ENCODE data around the gene SASH1.

The SASH1 gene

DNA sequence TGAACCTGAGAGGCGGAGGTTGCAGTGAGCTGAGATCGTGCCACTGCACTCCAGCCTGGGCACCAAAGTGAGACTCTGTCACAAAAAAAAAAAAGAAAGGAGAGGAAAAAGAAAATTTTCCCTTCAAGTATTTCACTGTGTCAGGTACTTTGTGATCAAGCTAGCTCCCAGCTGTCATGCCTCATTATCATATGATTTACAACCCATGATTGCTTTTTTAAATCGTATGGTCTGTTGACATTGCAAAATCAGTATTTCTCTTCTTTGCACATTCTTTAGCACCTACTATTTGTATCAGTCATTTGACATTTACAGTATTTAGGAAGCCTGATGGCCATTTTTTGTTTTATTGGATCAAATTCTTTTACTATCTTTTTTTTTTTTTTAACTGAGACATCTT lies 22.4 kb downstream of the SASH1 start:
- H3K4ac ChIP-seq (ENCODE audit: low read length) = no peak overlapping the region
- no peak overlapping the region for H3K4me2 ChIP-seq (ENCODE audit: insufficient read depth, low read length, poor library complexity, severe bottlenecking)
- no peak overlapping the region for H2BK15ac ChIP-seq (ENCODE audit: low read length)
- H3K4me1 ChIP-seq (ENCODE audit: control insufficient read depth in 2 of 2, insufficient read depth in 1 of 2, low read depth in 1 of 2, low read length in 2 of 2) = peaks cover 6 to 9% of the 10 kb centered on the region in 2 donors
- no peak overlapping the region for H4K8ac ChIP-seq (ENCODE audit: low read depth, low read length)
- no peak overlapping the region for H2AFZ ChIP-seq (ENCODE audit: low read length)
- no peak overlapping the region for H3K4me3 ChIP-seq (ENCODE audit: low read length in 2 of 2)
- H3K9ac ChIP-seq (ENCODE audit: low read depth, low read length, poor library complexity) = no peak overlapping the region
- H2BK5ac ChIP-seq (ENCODE audit: low read length) = no peak overlapping the region
- no peaks in the 10 kb centered on the region for H3K27me3 ChIP-seq (ENCODE audit: control insufficient read depth in 3 of 3, insufficient read depth in 3 of 3, low read depth in 1 of 3, low read length in 3 of 3)
- no peak overlapping the region for H3K27ac ChIP-seq (replicated peaks; ENCODE audit: low read length)
- H3K18ac ChIP-seq (ENCODE audit: low read length) = no peak overlapping the region
- no peak overlapping the region for H2AK5ac ChIP-seq (ENCODE audit: low read depth, low read length)
- H2BK120ac ChIP-seq (ENCODE audit: low read depth, low read length) = no peak overlapping the region
- no CpG with 5 or more reads among the region's 3 CpGs for WGBS, 2 donors (ENCODE audit: extremely low coverage in 2 of 2, insufficient read length in 2 of 2, insufficient replicate concordance in 1 of 2)
- H3K23ac ChIP-seq (ENCODE audit: low read depth, low read length, poor library complexity) = no peak overlapping the region
- no peaks in the 10 kb centered on the region for H3K79me1 ChIP-seq (ENCODE audit: low read depth, low read length)
- H3K14ac ChIP-seq (ENCODE audit: low read length) = no peak overlapping the region
- H3K9me3 ChIP-seq (replicated peaks in 1 of 2; ENCODE audit: control insufficient read depth in 2 of 2, insufficient read depth in 1 of 2, low read depth in 1 of 2, low read length in 2 of 2) = peaks cover 0 to 3% of the 10 kb centered on the region in 2 donors
- no peak overlapping the region for H4K91ac ChIP-seq (ENCODE audit: low read depth, low read length, poor library complexity)
- H2BK12ac ChIP-seq (ENCODE audit: low read length) = no peak overlapping the region
- DNase-seq (ENCODE audit: low spot score) = no peak
- no peaks in the 10 kb centered on the region for H3K36me3 ChIP-seq (replicated peaks in 1 of 2; ENCODE audit: control insufficient read depth in 2 of 2, insufficient read depth in 2 of 2, low read length in 2 of 2)

DNA sequence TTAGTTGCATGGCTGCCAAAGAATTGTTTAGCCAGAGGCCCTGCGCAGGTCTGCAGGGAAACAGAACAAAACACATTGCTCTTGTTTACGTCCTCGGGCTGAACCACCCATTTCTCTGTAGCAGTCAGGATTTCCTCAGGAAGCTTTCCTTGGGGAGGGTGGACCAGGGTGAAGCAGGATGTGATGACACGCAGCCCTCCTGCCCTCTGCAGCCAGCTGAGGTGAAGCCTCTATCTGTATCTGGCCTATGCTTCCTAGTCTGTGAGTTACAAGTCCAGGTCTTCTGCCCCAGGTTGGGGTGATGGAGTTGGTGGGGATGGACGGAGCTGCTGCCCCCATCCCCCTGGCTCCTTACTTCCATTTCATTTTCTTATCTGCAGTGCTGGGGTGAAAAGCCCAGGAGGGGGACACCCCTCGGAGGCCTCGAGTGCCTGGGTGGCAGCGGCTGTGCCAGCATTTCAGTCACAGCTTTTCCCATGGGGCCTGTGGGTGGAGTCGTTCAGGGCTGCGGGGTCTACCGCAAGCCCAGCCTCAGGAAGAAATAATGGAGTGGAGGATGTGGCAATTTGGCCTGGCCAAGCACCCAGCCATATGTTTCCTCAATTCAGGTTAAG lies 24.9 kb downstream of the SASH1 start:
- no peak for DNase-seq (ENCODE audit: low spot score)
- no peak overlapping the region for H3K4ac ChIP-seq (ENCODE audit: low read length)
- no peak overlapping the region for H2BK120ac ChIP-seq (ENCODE audit: low read depth, low read length)
- no peak overlapping the region for H2BK15ac ChIP-seq (ENCODE audit: low read length)
- H3K23ac ChIP-seq (ENCODE audit: low read depth, low read length, poor library complexity) = no peak overlapping the region
- H4K91ac ChIP-seq (ENCODE audit: low read depth, low read length, poor library complexity) = no peak overlapping the region
- no peak overlapping the region for H2BK12ac ChIP-seq (ENCODE audit: low read length)
- H3K79me1 ChIP-seq (ENCODE audit: low read depth, low read length) = no peaks in the 10 kb centered on the region
- H4K8ac ChIP-seq (ENCODE audit: low read depth, low read length) = no peak overlapping the region
- peaks cover 3% of the 10 kb centered on the region in 2 donors for H3K4me1 ChIP-seq (ENCODE audit: control insufficient read depth in 2 of 2, insufficient read depth in 1 of 2, low read depth in 1 of 2, low read length in 2 of 2)
- peak overlapping the region; percentile 21 for H3K18ac ChIP-seq (ENCODE audit: low read length)
- H2AK5ac ChIP-seq (ENCODE audit: low read depth, low read length) = peak overlapping the region; percentile 42
- no peaks in the 10 kb centered on the region for H3K36me3 ChIP-seq (replicated peaks in 1 of 2; ENCODE audit: control insufficient read depth in 2 of 2, insufficient read depth in 2 of 2, low read length in 2 of 2)
- no peak overlapping the region for H2AFZ ChIP-seq (ENCODE audit: low read length)
- H3K4me2 ChIP-seq (ENCODE audit: insufficient read depth, low read length, poor library complexity, severe bottlenecking) = no peak overlapping the region
- peaks cover 0 to 3% of the 10 kb centered on the region in 2 donors for H3K9me3 ChIP-seq (replicated peaks in 1 of 2; ENCODE audit: control insufficient read depth in 2 of 2, insufficient read depth in 1 of 2, low read depth in 1 of 2, low read length in 2 of 2)
- H2BK5ac ChIP-seq (ENCODE audit: low read length) = no peak overlapping the region
- no peak overlapping the region for H3K27ac ChIP-seq (replicated peaks; ENCODE audit: low read length)
- no peak overlapping the region for H3K14ac ChIP-seq (ENCODE audit: low read length)
- no peak overlapping the region for H3K4me3 ChIP-seq (ENCODE audit: low read length in 2 of 2)
- H3K27me3 ChIP-seq (ENCODE audit: control insufficient read depth in 3 of 3, insufficient read depth in 3 of 3, low read depth in 1 of 3, low read length in 3 of 3) = no peaks in the 10 kb centered on the region
- no CpG with 5 or more reads among the region's 11 CpGs for WGBS, 2 donors (ENCODE audit: extremely low coverage in 2 of 2, insufficient read length in 2 of 2, insufficient replicate concordance in 1 of 2)
- no peak overlapping the region for H3K9ac ChIP-seq (ENCODE audit: low read depth, low read length, poor library complexity)

DNA sequence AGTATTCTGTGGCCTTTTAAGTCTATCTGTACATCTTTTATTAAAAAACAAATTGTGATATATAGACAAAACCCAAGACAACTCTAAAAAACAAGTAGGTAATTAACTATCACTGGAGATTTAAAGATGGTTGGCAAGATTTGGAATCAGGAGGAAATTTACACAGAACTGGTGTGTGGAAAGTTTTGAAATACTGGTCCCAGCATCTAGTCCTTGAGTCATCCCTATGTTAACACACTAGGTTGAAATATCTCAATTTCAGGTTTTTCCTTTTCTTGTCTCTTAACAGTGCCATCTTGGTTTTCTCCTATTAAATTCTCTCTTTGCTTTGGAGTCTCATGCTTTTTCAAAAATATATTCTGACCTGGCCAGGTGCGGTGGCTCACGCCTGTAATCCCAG lies 27.5 kb downstream of the SASH1 start:
- H2BK15ac ChIP-seq (ENCODE audit: low read length) = no peak overlapping the region
- no peak overlapping the region for H3K27ac ChIP-seq (replicated peaks; ENCODE audit: low read length)
- no peak overlapping the region for H2BK120ac ChIP-seq (ENCODE audit: low read depth, low read length)
- peaks cover 3% of the 10 kb centered on the region in 2 donors for H3K4me1 ChIP-seq (ENCODE audit: control insufficient read depth in 2 of 2, insufficient read depth in 1 of 2, low read depth in 1 of 2, low read length in 2 of 2)
- no peaks in the 10 kb centered on the region for H3K79me1 ChIP-seq (ENCODE audit: low read depth, low read length)
- H3K27me3 ChIP-seq (ENCODE audit: control insufficient read depth in 3 of 3, insufficient read depth in 3 of 3, low read depth in 1 of 3, low read length in 3 of 3) = no peaks in the 10 kb centered on the region
- no peaks in the 10 kb centered on the region for H3K36me3 ChIP-seq (replicated peaks in 1 of 2; ENCODE audit: control insufficient read depth in 2 of 2, insufficient read depth in 2 of 2, low read length in 2 of 2)
- H4K91ac ChIP-seq (ENCODE audit: low read depth, low read length, poor library complexity) = no peak overlapping the region
- WGBS, 2 donors (ENCODE audit: extremely low coverage in 2 of 2, insufficient read length in 2 of 2, insufficient replicate concordance in 1 of 2) = no CpG with 5 or more reads among the region's 2 CpGs
- no peak overlapping the region for H3K23ac ChIP-seq (ENCODE audit: low read depth, low read length, poor library complexity)
- no peak overlapping the region for H3K4me2 ChIP-seq (ENCODE audit: insufficient read depth, low read length, poor library complexity, severe bottlenecking)
- H3K18ac ChIP-seq (ENCODE audit: low read length) = no peak overlapping the region
- H2BK12ac ChIP-seq (ENCODE audit: low read length) = no peak overlapping the region
- H2AFZ ChIP-seq (ENCODE audit: low read length) = no peak overlapping the region
- H3K9me3 ChIP-seq (replicated peaks in 1 of 2; ENCODE audit: control insufficient read depth in 2 of 2, insufficient read depth in 1 of 2, low read depth in 1 of 2, low read length in 2 of 2) = no peaks in the 10 kb centered on the region
- H3K4ac ChIP-seq (ENCODE audit: low read length) = no peak overlapping the region
- no peak overlapping the region for H2BK5ac ChIP-seq (ENCODE audit: low read length)
- H2AK5ac ChIP-seq (ENCODE audit: low read depth, low read length) = no peak overlapping the region
- no peak overlapping the region for H4K8ac ChIP-seq (ENCODE audit: low read depth, low read length)
- no peak for DNase-seq (ENCODE audit: low spot score)
- H3K14ac ChIP-seq (ENCODE audit: low read length) = no peak overlapping the region
- no peak overlapping the region for H3K9ac ChIP-seq (ENCODE audit: low read depth, low read length, poor library complexity)
- H3K4me3 ChIP-seq (ENCODE audit: low read length in 2 of 2) = no peak overlapping the region

DNA sequence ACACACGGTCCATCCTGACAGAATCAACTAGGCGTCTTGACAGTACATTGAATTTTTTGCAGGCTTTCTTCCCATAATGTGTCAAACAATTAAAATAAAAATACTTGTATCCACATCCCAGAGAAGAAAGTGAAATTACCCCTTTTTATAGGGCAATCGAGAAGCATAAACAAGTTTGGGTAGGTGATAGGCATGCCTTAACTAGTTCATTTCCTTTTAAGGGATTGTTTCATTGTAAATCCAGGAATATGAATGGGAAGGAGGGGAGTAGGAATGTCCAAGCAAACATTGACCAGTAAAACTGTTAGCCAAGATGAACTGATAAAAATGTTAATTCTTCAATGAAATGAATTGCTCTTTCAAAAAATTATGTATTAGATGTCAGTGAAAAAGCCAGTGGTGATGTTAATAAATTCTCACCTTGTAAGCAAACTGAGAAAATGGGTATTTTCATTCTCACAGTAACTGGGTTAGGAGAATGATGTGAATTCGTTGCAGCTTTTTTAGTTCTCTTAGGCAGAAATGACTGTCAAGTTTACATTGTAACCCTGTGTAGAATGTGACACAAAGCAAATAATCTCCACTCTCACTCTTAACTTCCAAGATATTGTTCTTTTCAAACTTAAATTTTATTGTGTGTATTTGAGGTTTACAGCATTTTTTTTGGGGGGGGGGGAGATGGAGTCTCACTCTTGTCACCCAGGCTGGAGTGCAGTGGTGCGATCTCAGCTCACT lies 31.6 kb downstream of the SASH1 start:
- Histone ChIP-seq H3K27me3 (ENCODE audit: control insufficient read depth in 3 of 3, insufficient read depth in 3 of 3, low read depth in 1 of 3, low read length in 3 of 3) (no peaks in the 10 kb centered on the region), H3K14ac (ENCODE audit: low read length) (no peak overlapping the region), H3K9me3 (replicated peaks in 1 of 2; ENCODE audit: control insufficient read depth in 2 of 2, insufficient read depth in 1 of 2, low read depth in 1 of 2, low read length in 2 of 2) (no peaks in the 10 kb centered on the region), H3K4ac (ENCODE audit: low read length) (no peak overlapping the region), H3K27ac (replicated peaks; ENCODE audit: low read length) (no peak overlapping the region), H3K23ac (ENCODE audit: low read depth, low read length, poor library complexity) (no peak overlapping the region), H3K36me3 (replicated peaks in 1 of 2; ENCODE audit: control insufficient read depth in 2 of 2, insufficient read depth in 2 of 2, low read length in 2 of 2) (no peaks in the 10 kb centered on the region), H2AFZ (ENCODE audit: low read length) (no peak overlapping the region), H4K8ac (ENCODE audit: low read depth, low read length) (no peak overlapping the region), H4K91ac (ENCODE audit: low read depth, low read length, poor library complexity) (no peak overlapping the region), H3K4me2 (ENCODE audit: insufficient read depth, low read length, poor library complexity, severe bottlenecking) (no peak overlapping the region), H3K4me1 (ENCODE audit: control insufficient read depth in 2 of 2, insufficient read depth in 1 of 2, low read depth in 1 of 2, low read length in 2 of 2) (no peaks in the 10 kb centered on the region), H2BK5ac (ENCODE audit: low read length) (no peak overlapping the region), H3K4me3 (ENCODE audit: low read length in 2 of 2) (no peak overlapping the region), H2BK12ac (ENCODE audit: low read length) (no peak overlapping the region), H3K18ac (ENCODE audit: low read length) (no peak overlapping the region), H3K9ac (ENCODE audit: low read depth, low read length, poor library complexity) (no peak overlapping the region), H2AK5ac (ENCODE audit: low read depth, low read length) (no peak overlapping the region), H3K79me1 (ENCODE audit: low read depth, low read length) (no peaks in the 10 kb centered on the region), H2BK15ac (ENCODE audit: low read length) (no peak overlapping the region), H2BK120ac (ENCODE audit: low read depth, low read length) (no peak overlapping the region)
- WGBS, 2 donors (ENCODE audit: extremely low coverage in 2 of 2, insufficient read length in 2 of 2, insufficient replicate concordance in 1 of 2) = no CpG with 5 or more reads among the region's 5 CpGs
- no peak for DNase-seq (ENCODE audit: low spot score)
